NCI-H1436 treated with DMSO at 0.1 percent for 48 hours (cell line): ENCODE measurements around the gene ANKH.
"Not testable (repeated sequence)": the region's sequence is repeated elsewhere in the genome, so short reads cannot be mapped to it uniquely, and the experiment has no call there.

Source experiments
- DNase-seq: peaks from one replicate; lab custom pipeline; 2025; lab: John Stamatoyannopoulos, UW

ANKH gene

DNA sequence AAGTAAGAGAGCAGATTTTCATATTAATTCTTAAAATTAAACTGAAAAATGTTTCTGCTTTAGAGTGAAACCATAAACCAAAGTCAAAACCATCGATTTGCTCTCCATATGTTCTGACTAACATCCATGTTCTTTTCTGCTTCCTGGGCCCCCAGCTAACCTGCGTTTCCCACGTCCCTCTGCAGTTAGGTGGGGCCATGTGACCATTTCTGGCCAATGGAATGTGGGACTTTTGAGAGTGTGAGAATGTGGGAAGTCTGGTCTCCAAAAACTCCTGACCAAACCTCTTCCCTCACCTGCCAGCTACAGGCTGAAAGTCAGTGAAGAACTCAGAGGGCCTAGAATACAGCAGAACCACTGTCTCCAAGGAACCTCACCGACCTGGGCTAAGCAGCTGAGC, 44.9 kb downstream of the ANKH start:
- no peak for DNase-seq

DNA sequence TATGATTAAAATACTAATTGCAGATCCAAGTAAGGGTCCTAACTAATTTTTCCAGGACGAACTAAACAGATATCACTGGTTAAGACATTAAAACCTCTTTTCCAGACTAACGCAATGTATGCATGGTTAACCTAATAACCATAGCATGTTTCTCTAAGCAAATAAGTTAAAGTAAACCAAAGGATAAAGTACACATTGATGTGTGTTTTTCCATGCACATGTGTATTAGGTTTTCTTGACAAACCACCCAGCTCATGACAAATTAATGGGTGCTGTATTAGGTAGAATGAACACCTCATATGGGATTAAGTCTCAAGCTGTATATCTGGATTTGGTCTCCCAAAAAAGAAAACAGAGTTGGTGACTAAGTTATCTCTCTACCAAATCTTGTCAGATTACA, 45.6 kb downstream of the ANKH start:
- no peak for DNase-seq

DNA sequence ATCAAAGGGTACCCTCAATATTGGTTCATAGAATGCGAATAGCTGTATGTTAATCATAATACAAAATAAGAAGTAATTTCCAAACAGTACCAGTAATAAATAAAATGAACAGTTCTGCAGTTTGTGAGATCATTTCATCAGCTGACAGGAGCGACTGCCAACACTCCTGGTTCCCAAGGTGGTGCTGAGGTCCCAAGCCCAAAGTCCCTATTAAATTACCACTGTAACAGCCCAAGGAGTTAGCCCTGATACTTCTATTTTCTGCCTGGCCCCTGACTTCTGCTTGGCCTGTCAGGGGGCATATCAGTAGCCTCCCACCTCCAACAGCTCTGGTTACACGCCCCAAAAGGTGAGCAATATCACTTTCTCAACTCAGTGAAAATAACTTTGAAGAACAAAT, 47.1 kb downstream of the ANKH start:
- no peak for DNase-seq

DNA sequence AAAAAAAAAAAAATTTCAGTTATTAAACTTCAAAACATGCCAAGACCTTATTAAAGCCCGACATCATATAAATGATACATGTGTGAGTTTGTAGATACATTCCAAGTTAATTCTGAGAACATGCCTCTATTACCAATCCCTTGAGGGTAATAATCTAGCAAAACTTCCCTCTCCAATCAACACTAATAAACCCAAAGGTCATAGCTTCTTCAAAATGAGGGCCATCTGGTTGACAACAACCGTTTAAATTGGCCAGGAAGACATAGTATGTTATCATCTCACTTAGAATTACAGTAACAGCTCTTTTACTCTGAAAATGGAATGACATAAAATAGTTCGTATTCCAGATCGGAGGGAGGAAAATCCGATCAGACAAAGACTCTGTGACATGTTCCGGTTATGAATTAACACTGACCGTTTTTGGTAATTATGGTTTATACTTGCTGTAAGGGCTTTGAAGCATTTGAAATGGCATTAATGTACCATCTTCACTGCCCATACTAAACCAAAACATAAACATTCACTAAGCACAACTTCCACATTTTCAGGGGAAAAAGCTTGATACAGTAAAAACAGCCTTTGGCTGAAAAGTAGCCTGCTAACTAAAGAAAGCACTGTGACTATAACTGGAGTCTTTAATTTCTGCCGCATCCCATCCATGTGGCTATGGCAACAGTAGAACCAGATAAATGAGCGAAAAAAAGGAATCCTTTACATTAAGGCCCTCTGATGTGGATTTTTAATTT, 50.3 kb downstream of the ANKH start:
- no peak for DNase-seq

DNA sequence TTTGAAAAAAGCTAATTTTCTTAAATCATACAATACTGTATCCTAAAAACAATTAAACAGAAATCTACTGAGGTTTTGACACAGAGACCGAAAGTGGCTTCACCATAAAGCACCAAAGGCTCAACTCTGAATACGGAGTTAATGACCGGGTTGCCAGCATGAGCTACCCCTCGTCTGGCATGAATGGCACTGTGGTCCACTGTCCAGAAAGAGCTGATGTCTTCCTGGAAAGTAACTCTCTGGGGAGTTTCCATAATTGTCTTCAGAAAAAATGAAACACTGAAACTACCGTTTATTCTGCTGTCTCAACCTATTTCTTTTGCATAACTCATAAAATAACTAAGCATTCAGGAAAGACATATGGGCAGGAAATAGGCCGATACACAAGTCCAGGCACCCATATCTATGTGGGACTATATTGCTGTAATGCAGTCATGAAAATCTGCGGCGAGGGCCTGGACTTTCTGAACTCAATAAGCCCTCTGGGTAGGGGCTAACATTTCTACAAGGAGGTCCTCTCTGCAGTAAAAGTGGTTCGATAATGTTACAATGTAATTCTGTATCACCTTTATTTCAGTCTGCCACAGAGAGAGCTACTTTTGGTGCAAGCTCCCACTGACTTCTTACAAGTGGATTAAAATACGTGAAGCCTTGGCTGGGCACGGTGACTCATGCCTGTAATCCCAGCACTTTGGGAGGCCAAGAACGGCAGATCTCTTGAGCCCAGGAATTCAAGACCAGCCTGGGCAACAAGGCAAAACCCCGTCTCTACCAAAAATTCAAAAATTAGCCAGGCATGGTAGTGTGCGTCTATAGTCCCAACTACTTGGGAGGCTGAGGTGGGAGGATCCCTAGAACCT, 52.4 kb downstream of the ANKH start:
- no peak for DNase-seq

DNA sequence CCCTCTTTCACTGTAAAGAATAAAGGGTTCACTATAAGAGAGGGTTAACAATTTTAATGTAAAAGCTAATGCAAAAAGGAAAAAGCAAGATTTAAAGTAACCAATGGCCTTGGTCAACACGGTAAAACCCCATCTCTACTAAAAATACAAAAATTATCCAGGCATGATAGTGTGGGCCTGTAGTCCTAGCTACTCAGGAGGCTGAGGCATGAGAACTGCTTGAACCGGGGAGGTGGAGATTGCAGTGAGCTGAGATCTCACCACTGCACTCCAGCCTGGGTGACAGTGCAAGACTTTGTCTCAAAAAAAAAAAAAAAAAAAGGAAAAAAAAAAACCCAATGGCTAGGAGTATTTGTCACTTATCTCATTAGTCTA, 53.8 kb downstream of the ANKH start:
- DNase-seq = not testable (repeated sequence)

DNA sequence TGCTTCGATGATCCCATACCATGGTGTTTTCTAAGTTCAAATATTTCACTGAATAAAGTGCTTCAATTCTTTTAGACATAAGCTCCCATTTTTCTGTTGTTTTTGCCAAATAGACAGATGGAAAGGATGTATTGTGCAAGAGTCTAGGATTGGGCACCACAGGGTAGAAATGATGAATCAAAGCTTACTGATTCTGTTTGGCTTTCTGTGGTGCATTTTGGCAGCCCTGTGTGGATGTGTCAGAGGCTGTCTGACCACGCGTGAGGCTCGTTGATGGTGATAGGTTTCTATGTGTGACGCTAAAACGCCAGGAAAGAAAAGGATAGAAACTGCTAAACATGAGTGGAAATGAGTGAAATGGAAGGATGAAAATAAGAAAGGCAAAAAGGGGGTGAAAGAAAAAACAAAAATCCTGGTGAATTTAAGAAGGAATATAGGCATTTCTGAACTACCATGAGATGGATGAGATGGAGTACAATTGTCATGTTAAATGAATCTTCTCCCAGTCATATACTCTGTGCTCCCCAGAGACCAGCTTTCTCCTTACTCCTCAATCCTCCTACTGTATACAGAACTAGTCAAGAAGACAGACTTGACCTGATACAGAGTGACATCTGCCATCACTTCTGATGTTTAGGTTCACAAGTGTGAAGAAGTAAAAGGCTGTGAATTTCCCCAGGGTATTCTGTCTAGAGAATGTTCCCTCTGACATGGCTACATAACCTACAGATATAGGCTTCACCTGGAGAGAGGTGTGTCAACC, 54.4 kb downstream of the ANKH start:
- DNase-seq = no peak

DNA sequence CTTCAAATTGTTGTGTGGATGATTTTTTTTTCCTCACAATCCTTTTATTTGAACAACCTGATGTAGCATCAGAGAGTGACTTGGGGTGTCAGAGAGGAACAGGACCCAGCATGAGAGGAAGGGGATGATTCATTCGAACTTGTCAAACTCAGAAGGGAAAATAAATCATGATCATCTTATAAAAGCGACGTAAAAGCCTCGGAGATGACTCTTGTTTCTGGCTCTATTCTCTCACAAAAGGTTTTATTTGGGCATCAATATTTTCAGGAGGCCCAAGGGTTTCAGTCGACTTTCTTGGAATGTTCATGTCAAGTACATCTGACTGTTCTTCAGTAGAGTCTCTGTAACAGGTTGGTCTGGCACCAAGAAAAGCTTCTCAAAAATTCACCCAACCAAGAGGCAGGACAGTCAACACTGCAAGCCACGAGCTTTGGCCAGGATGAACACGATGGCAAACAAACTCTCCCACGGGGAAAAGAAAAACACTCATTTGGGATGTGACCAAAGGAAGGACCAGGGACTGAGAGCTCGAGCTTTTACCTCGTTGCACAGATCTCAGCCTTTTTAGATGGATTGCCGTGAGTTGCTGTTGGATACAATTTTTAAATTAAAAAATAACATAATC, 55.1 kb downstream of the ANKH start:
- no peak for DNase-seq

DNA sequence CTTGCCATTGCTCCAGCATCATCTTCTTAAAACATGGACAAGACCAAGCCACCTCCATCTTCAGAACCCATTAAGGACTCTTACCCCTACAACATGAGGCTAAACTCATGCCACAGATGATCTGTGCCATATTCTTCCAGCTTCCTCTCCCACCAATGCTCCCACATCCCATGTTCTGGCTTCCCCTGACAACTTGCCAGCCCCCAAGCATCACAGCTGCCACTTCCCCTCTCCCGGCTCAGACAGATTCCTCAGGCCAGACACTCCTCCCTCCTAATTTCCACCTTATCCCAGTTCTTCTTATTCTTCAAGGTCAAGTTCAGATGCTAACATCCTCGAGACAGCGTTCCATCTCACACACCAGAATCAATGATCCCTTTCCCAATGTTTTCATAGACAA, 57.8 kb downstream of the ANKH start:
- DNase-seq = no peak

DNA sequence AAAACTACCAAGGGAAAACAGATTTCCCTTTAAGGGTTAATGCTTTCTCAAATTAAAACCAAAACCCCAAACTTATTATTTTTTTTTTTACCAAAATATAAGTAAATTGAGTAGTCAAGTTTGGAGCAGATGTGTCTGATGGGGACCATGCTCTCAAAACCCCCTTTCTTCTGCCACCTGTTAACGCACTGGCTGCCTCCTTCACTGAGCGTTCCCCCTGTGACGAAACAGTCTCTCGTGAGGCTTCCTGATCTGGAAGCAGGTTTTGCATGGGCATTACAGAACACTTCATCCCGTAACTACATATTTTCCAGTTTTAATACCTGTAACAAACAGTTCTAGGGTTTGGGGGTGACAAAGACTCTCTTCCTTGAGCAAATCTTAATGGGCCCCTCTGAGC, 59.4 kb downstream of the ANKH start:
- no peak for DNase-seq

DNA sequence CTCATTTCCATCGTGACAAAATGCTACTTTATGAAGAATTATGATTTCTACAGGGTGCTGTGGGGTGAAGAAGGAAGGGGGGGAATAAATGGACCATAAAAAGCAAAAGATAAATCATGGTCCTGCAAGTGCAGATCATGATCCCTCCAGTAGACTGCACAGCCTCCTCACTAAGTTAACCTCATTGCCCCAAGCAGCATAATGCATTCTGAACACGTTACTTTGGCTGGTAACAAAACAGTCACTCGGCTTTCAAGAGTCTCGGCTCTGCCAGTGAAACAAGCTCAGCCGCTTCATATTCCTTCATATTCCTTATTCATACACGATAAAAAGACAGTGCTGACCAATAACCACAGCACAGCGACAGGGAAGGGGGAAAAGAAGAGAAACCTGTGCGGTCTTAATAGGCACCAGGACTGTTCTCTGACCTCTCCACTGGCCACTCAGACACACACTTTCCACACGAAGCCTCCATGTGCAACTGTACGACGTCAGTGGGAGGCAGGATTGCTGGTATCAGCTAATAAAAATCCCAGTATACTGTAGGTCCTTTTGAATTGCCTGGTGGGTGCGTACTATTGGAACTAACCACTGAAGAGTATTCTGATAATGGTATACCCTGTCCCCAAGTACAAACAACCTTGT, 60.5 kb downstream of the ANKH start:
- no peak for DNase-seq

DNA sequence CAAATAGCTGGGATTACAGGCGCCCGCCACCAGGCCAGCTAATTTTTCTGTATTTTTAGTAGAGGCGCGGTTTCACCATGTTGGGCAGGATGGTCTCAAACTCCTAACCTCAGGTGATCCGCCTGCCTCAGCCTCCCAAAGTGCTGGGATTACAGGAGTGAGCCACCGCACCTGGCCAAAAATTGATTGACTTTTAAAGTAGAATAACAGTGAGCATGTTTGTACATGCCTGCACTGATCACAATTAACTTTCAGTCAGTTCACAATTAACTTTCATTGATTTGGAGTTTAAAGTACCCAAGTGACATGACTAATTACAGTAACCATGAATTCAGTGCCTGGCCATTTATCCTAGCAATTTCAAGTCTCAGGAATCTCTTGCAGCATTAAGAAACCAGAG, 61.3 kb downstream of the ANKH start:
- no peak for DNase-seq

DNA sequence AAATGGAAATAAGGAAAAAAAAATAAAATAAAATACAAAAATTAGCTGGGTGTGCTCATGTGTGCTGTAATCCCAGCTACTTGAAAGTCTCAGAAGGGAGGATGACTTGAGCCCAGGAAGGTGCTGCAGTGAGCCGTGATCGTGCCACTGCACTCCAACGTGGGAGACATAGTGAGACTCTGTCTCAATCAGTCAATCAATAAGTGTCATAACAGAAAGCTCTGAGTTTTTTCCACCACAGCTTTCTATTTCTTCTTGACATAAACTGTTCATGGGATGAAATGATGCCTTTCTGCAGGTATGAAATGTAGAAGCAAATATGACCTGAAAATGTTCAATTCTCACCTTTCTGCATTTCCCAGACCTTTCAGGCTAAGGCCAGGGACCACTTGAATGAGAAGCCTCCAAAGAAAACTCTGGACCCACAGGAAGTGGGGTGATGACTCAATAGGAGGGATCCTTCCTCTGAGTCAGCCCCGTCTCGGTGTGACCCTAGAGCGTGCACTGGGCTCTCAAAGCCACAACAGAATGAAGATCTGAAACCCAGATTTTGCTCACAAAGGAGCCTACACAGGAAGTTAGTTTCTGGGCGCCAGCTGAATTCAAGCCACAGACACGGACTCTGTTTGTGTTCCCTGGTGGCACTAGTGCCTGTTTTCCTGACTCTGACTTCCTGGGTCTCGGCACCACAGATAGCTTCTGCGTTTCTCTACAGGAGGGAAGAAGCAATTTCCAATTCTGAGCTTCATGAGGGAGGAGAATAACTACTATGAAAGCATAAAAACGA, 62.0 kb downstream of the ANKH start:
- DNase-seq = no peak

DNA sequence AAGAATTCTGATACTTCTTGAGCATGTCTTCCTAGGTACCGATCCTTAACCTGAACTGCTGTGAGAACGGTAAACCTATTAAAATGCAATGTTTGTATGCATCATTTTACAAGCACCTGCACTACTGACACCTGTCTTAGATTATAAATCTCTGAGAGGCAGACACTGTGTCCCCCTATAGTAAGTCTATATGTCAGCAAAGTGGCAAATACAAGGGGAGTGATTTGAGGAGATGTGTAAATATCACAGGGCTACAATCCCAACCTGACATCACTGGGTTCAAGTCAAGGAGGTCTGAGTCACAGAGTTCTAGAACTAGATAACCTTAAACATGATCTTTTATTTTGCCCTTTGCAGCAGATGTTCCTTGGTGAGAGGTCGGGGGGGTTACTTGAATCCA, 64.1 kb downstream of the ANKH start:
- DNase-seq = no peak

DNA sequence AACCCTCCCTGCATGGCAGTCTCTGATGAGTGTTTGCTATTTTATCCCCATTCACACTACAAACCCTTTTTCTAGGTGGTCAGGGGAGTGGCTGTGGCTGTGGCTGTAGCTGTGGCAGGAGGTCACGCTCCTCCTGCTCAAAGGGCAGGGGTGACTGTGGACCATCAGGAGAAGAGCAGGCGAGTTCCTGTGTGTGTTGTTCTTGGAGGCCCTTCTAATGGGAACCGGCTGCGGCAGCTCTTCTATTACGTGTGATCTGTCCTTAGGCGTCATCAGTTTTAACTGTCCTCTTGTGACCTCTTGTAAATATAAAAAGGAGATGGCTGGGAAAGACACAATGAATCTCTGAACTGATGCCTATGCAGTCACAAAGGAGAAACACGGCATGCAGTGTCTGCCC, 65.1 kb downstream of the ANKH start:
- DNase-seq = no peak

DNA sequence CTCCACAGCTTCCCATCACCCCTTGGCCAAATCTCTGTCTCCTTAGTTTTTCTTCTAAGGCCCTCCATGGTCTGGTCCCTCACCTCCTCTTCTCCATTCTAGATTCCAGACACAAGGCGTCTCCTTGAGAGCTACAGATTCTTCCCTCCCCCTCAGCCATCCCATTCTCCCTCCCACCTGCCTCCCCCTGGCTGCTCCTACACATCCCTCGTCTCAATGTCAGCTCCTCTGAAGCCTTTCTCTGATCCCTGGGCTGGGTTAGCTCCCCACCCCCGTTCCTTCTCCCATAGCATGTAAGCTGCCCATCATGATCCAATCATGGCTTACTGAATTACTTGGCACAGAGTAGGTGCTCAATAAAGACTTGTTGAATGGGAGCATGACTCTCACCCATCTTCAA, 69.0 kb downstream of the ANKH start:
- DNase-seq = no peak

DNA sequence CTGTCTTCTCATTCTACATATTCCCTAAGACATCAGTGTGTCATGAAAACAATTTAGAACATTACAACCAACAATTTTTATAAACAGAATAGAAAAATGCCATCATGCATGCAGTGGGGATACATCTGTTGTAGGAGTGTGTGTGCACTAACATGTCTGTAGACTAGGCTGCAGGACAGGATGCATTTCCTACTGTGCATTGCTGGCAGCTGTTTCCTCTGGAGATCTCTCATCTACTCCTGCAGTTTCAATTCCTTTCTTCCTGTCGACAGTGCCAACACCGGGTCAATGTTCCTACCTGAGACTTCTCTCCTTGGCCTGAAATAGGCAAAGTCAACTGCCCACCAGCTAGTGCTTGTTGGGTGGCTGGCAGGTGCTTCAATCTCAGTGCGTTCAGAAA, 69.8 kb downstream of the ANKH start:
- DNase-seq = no peak

DNA sequence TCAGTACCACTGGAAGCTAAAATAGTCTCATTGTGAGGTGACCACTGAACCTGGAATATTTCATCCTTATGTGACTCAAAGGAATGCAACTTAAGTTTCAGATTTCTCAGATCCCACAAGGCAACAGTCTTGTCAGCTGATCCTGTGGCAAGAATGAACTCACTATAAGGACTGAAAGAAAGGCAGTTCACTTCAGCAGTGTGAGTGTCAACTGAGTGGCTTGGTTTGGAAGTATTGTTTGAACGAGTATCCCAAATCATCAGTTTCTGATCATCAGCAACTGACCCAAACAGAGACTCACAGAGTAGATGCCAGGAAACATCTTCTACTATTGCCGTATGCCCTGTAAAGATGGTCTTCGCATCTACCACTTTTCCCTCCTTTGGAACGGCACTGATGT, 74.2 kb downstream of the ANKH start:
- DNase-seq = not testable (repeated sequence)

DNA sequence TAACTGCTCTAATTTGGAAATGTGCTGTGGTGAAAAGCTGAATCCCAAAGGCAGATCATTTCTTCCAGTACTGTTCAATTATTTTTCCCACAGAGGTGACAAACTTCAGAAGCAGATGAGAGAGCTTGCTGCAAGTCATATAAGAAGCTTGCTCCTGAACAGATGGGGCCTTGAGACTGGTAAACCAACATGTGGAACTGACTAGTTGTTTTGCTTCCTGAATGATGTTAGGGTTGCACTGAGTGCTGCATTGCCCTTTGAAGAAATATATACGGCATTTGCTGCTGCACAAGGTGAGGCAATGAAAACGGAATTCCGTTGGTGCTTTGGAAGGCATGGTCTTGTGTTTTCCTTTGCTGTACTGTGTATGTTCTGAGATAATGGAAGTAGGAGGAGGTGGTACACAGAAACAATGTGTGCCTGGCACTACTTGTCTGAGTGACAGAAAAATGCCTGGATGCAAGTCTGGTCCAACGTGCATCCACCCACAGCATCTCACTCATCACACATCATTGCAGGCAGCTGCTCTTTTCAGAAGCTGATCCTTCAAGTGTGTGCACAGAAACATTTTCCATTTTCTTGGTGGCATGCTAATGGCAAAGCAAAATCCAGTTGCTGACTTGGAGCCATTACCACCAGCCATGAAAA, 76.9 kb downstream of the ANKH start:
- DNase-seq = no peak

DNA sequence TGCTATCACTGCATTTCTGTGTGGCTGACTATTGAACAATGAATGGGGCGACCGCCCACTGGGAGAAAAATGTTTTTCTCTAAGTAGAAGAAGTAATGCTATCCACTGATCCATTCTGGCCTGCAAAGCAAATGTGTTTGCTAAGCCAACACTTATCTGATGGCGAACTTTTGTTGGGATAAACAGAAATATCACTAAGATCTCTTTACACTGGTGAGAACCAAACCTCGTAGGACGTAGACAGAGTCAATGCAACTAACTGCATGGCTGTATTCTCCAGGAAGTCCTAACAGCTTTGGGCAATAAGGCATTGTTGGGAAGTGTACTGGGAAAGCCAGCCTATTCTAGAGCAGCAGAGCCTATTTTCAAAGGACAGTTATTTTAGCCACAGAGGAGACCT, 77.7 kb downstream of the ANKH start:
- no peak for DNase-seq

DNA sequence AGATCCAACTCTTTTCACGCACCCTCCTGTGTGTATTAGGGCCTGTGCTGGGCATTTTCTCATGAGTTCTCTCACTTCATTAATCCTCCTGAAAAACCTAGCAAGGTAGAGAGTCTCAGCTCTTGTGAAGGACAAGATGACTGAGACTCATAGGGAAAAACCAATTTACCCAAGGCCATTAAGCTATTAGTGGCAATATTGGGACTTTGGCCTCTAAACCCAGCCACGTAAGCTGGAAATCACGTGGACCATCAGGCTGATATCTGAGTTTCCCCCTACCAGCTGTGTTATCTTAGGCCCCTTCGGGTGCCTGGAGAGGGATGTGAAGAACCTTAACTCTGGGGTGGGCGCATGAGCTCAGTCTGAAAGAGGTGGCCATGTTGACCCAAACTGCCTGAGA, 80.7 kb downstream of the ANKH start:
- no peak for DNase-seq
